ENCODE results near the gene ICAM3. TPM values are rescaled to one million over a fixed set of nuclear protein-coding genes. Genes with fewer than 3 reads are reported as not detected.

ICAM3 gene
- total RNA-seq, 2 experiments from 2014 or later, result 194 to 202 TPM

GRCh38 chr19:10332158-10332964 lies 7.1 kb downstream of the ICAM3 start:
- H3K9me3 Mint-ChIP-seq (ENCODE audit: insufficient read depth), result no peaks in the 10 kb centered on the region
- H3K4me3 Mint-ChIP-seq, result peak overlapping the region; percentile 95
- H3K36me3 Mint-ChIP-seq (ENCODE audit: low read depth), result peaks cover 62% of the 10 kb centered on the region
- ChIA-PET POLR2A (interaction anchor here (0.6 to 3.3 kb wide), 9 partner anchors 7 to 248 kb away, joined by 3 to 9 read pairs (median 4); partner anchors contain the start of gene TYK2), CTCF (interaction anchor here (1.5 to 4.2 kb wide), 4 partner anchors 57 to 176 kb away, joined by 3 to 15 read pairs (median 10); partner anchors contain the start of gene ICAM1)
- DNase-seq, result no peak
- H3K27me3 Mint-ChIP-seq (ENCODE audit: low read depth), result no peaks in the 10 kb centered on the region
- ATAC-seq, result no peak
- H3K4me1 Mint-ChIP-seq (ENCODE audit: low read depth), result peaks cover 36% of the 10 kb centered on the region
- H3K27ac Mint-ChIP-seq, result peak overlapping the region; percentile 96

GRCh38 chr19:10329555-10329954 lies 9.9 kb downstream of the ICAM3 start:
- ChIA-PET CTCF (interaction anchor here (0.7 kb wide), 1 partner anchor 173 kb away, joined by 3 read pairs; no protein-coding TSS in a partner anchor), POLR2A (interaction anchor here (1.2 kb wide), 1 partner anchor 11 kb away, joined by 4 read pairs; no protein-coding TSS in a partner anchor)
- Mint-ChIP-seq H3K4me3 (no peak overlapping the region), H3K27ac (no peak overlapping the region), H3K4me1 (ENCODE audit: low read depth) (peaks cover 24% of the 10 kb centered on the region), H3K27me3 (ENCODE audit: low read depth) (no peaks in the 10 kb centered on the region), H3K36me3 (ENCODE audit: low read depth) (peaks cover 53% of the 10 kb centered on the region), H3K9me3 (ENCODE audit: insufficient read depth) (no peaks in the 10 kb centered on the region)
- DNase-seq (no peak), ATAC-seq (no peak)

- CTCF ChIA-PET, result no interaction called here
Measured at GRCh38 chr19:10328558-10329429, 10.6 kb downstream of the ICAM3 start.

GRCh38 chr19:10327793-10328192 lies 11.6 kb downstream of the ICAM3 start:
- no peak overlapping the region for H3K27ac Mint-ChIP-seq
- H3K4me3 Mint-ChIP-seq, result no peak overlapping the region
- H3K27me3 Mint-ChIP-seq (ENCODE audit: low read depth), result no peaks in the 10 kb centered on the region
- DNase-seq (no peak), ATAC-seq (no peak)
- H3K9me3 Mint-ChIP-seq (ENCODE audit: insufficient read depth), result no peaks in the 10 kb centered on the region
- ChIA-PET CTCF (no interaction called here), POLR2A (no interaction called here)
- H3K4me1 Mint-ChIP-seq (ENCODE audit: low read depth), result peaks cover 12% of the 10 kb centered on the region
- peaks cover 47% of the 10 kb centered on the region for H3K36me3 Mint-ChIP-seq (ENCODE audit: low read depth)

More at GRCh38 chr19:10328558-10329429, 10.6 kb downstream of the ICAM3 start:
- no peaks in the 10 kb centered on the region for H3K27me3 Mint-ChIP-seq (ENCODE audit: low read depth)
- no peaks in the 10 kb centered on the region for H3K9me3 Mint-ChIP-seq (ENCODE audit: insufficient read depth)
- H3K4me3 Mint-ChIP-seq, result no peak overlapping the region
- peaks cover 53% of the 10 kb centered on the region for H3K36me3 Mint-ChIP-seq (ENCODE audit: low read depth)
- no peak for ATAC-seq
- no peak overlapping the region for H3K27ac Mint-ChIP-seq
- H3K4me1 Mint-ChIP-seq (ENCODE audit: low read depth), result peaks cover 17% of the 10 kb centered on the region
- DNase-seq, result no peak
- POLR2A ChIA-PET, result interaction anchor here (1.2 kb wide), 1 partner anchor 10 kb away, joined by 4 read pairs; no protein-coding TSS in a partner anchor

GRCh38 chr19:10325732-10326131 lies 13.7 kb downstream of the ICAM3 start:
- H3K4me3 Mint-ChIP-seq, result no peak overlapping the region
- no peaks in the 10 kb centered on the region for H3K4me1 Mint-ChIP-seq (ENCODE audit: low read depth)
- H3K27me3 Mint-ChIP-seq (ENCODE audit: low read depth), result no peaks in the 10 kb centered on the region
- CTCF ChIA-PET, result no interaction called here
- H3K27ac Mint-ChIP-seq, result no peak overlapping the region
- peaks cover 46% of the 10 kb centered on the region for H3K36me3 Mint-ChIP-seq (ENCODE audit: low read depth)
- DNase-seq, result no peak
- POLR2A ChIA-PET, result interaction anchor here (1.2 to 1.8 kb wide), 2 partner anchors 8 to 54 kb away, joined by 3 to 5 read pairs; partner anchors contain the start of genes ICAM1 and RAVER1
- no peaks in the 10 kb centered on the region for H3K9me3 Mint-ChIP-seq (ENCODE audit: insufficient read depth)
- no peak for ATAC-seq

- H3K4me3 Mint-ChIP-seq, result no peak overlapping the region
- DNase-seq (no peak), ATAC-seq (peak; percentile 11)
- H3K4me1 Mint-ChIP-seq (ENCODE audit: low read depth), result no peaks in the 10 kb centered on the region
- peaks cover 38% of the 10 kb centered on the region for H3K36me3 Mint-ChIP-seq (ENCODE audit: low read depth)
- ChIA-PET CTCF (interaction anchor here (1.3 kb wide), 1 partner anchor 67 kb away, joined by 3 read pairs; no protein-coding TSS in a partner anchor), POLR2A (no interaction called here)
- no peak overlapping the region for H3K27ac Mint-ChIP-seq
- H3K27me3 Mint-ChIP-seq (ENCODE audit: low read depth), result no peaks in the 10 kb centered on the region
- H3K9me3 Mint-ChIP-seq (ENCODE audit: insufficient read depth), result no peaks in the 10 kb centered on the region
Measured at GRCh38 chr19:10321874-10322835, 17.3 kb downstream of the ICAM3 start.

- Mint-ChIP-seq H3K9me3 (ENCODE audit: insufficient read depth) (no peaks in the 10 kb centered on the region), H3K27ac (no peak overlapping the region), H3K36me3 (ENCODE audit: low read depth) (peaks cover 42% of the 10 kb centered on the region), H3K4me3 (no peak overlapping the region), H3K4me1 (ENCODE audit: low read depth) (no peaks in the 10 kb centered on the region), H3K27me3 (ENCODE audit: low read depth) (no peaks in the 10 kb centered on the region)
- POLR2A ChIA-PET, result no interaction called here
- peak; percentile 29 for ATAC-seq
- CTCF ChIA-PET, result interaction anchor here (1.3 kb wide), 1 partner anchor 68 kb away, joined by 3 read pairs; no protein-coding TSS in a partner anchor
- DNase-seq, result no peak
Measured at GRCh38 chr19:10321417-10321797, 18.0 kb downstream of the ICAM3 start.

GRCh38 chr19:10320602-10321416 lies 18.6 kb downstream of the ICAM3 start:
- CTCF ChIA-PET, result interaction anchor here (1.3 kb wide), 1 partner anchor 68 kb away, joined by 3 read pairs; no protein-coding TSS in a partner anchor
- Mint-ChIP-seq H3K4me1 (ENCODE audit: low read depth) (peaks cover 6% of the 10 kb centered on the region), H3K36me3 (ENCODE audit: low read depth) (peaks cover 48% of the 10 kb centered on the region), H3K4me3 (no peak overlapping the region), H3K27me3 (ENCODE audit: low read depth) (no peaks in the 10 kb centered on the region), H3K9me3 (ENCODE audit: insufficient read depth) (no peaks in the 10 kb centered on the region), H3K27ac (no peak overlapping the region)
- POLR2A ChIA-PET, result no interaction called here
- no peak for DNase-seq
- ATAC-seq, result no peak

- no peak overlapping the region for H3K27ac Mint-ChIP-seq
- POLR2A ChIA-PET, result interaction anchor here (1.4 kb wide), 1 partner anchor 11 kb away, joined by 4 read pairs; no protein-coding TSS in a partner anchor
Measured at GRCh38 chr19:10318807-10319682, 20.4 kb downstream of the ICAM3 start.

More at GRCh38 chr19:10318807-10319682, 20.4 kb downstream of the ICAM3 start:
- H3K4me1 Mint-ChIP-seq (ENCODE audit: low read depth), result peaks cover 17% of the 10 kb centered on the region
- ATAC-seq, result no peak
- no peaks in the 10 kb centered on the region for H3K27me3 Mint-ChIP-seq (ENCODE audit: low read depth)
- CTCF ChIA-PET, result no interaction called here
- no peaks in the 10 kb centered on the region for H3K9me3 Mint-ChIP-seq (ENCODE audit: insufficient read depth)
- H3K4me3 Mint-ChIP-seq, result no peak overlapping the region
- DNase-seq, result no peak
- peaks cover 40% of the 10 kb centered on the region for H3K36me3 Mint-ChIP-seq (ENCODE audit: low read depth)

Data from activated CD8-positive, alpha-beta T cell treated with anti-CD3 and anti-CD28 coated beads, Interleukin-2, amount 10 ng/mL, durations not matched to agents 7 days and 5 days (primary cell).